Measurements from ENCODE around the gene POLR3GL. TPM values are rescaled to one million over a fixed set of nuclear protein-coding genes. Genes with fewer than 3 reads are reported as not detected.

POLR3GL gene
- total RNA-seq, 1 experiment from 2014 or later = 26.0 TPM

GRCh38 chr1:145942871-145943270 is 21.6 kb upstream of the POLR3GL start:
- in situ Hi-C loops (cut with HindIII; ENCODE audit: low pct_unique_long_range_greater_than_20kb, low sequenced_read_pairs) = no loop called here

GRCh38 chr1:145944532-145944931 is 20.0 kb upstream of the POLR3GL start:
- no peak for DNase-seq (ENCODE audit: low read depth, low spot score)
- in situ Hi-C loops (cut with HindIII; ENCODE audit: low pct_unique_long_range_greater_than_20kb, low sequenced_read_pairs) = no loop called here

More at GRCh38 chr1:145942871-145943270, 21.6 kb upstream of the POLR3GL start:
- no peak for DNase-seq (ENCODE audit: low read depth, low spot score)

- DNase-seq (ENCODE audit: low read depth, low spot score) = no peak
- in situ Hi-C loops (cut with HindIII; ENCODE audit: low pct_unique_long_range_greater_than_20kb, low sequenced_read_pairs) = no loop called here
Measured at GRCh38 chr1:145946477-145946986, 18.0 kb upstream of the POLR3GL start.

GRCh38 chr1:145947551-145947950 is 16.9 kb upstream of the POLR3GL start:
- DNase-seq (ENCODE audit: low read depth, low spot score) = no peak
- in situ Hi-C loops (cut with HindIII; ENCODE audit: low pct_unique_long_range_greater_than_20kb, low sequenced_read_pairs) = no loop called here

GRCh38 chr1:145949219-145949618 is 15.3 kb upstream of the POLR3GL start:
- in situ Hi-C loops (cut with HindIII; ENCODE audit: low pct_unique_long_range_greater_than_20kb, low sequenced_read_pairs) = no loop called here
- DNase-seq (ENCODE audit: low read depth, low spot score) = no peak

GRCh38 chr1:145951526-145951925 is 13.0 kb upstream of the POLR3GL start:
- no peak for DNase-seq (ENCODE audit: low read depth, low spot score)
- in situ Hi-C loops (cut with HindIII; ENCODE audit: low pct_unique_long_range_greater_than_20kb, low sequenced_read_pairs) = no loop called here

- DNase-seq (ENCODE audit: low read depth, low spot score) = no peak
- in situ Hi-C loops (cut with HindIII; ENCODE audit: low pct_unique_long_range_greater_than_20kb, low sequenced_read_pairs) = no loop called here
Measured at GRCh38 chr1:145952903-145953302, 11.6 kb upstream of the POLR3GL start.

GRCh38 chr1:145953861-145954260 is 10.6 kb upstream of the POLR3GL start:
- no peak for DNase-seq (ENCODE audit: low read depth, low spot score)

GRCh38 chr1:145955436-145955835 is 9.1 kb upstream of the POLR3GL start:
- in situ Hi-C loops (cut with HindIII; ENCODE audit: low pct_unique_long_range_greater_than_20kb, low sequenced_read_pairs) = no loop called here
- no peak for DNase-seq (ENCODE audit: low read depth, low spot score)

More at GRCh38 chr1:145953861-145954260, 10.6 kb upstream of the POLR3GL start:
- in situ Hi-C loops (cut with HindIII; ENCODE audit: low pct_unique_long_range_greater_than_20kb, low sequenced_read_pairs) = no loop called here

GRCh38 chr1:145956361-145956760 is 8.1 kb upstream of the POLR3GL start:
- in situ Hi-C loops (cut with HindIII; ENCODE audit: low pct_unique_long_range_greater_than_20kb, low sequenced_read_pairs) = no loop called here
- DNase-seq (ENCODE audit: low read depth, low spot score) = no peak

GRCh38 chr1:145956781-145957442 is 7.6 kb upstream of the POLR3GL start:
- no peak for DNase-seq (ENCODE audit: low read depth, low spot score)
- in situ Hi-C loops (cut with HindIII; ENCODE audit: low pct_unique_long_range_greater_than_20kb, low sequenced_read_pairs) = no loop called here

GRCh38 chr1:145957443-145958319 is 6.8 kb upstream of the POLR3GL start, which contains the start of gene LIX1L:
Gene LIX1L, minus strand, starts transcription at chr1:145958017. Its CDS starts 90 bp downstream, at chr1:145957927.
- in situ Hi-C loops (cut with HindIII; ENCODE audit: low pct_unique_long_range_greater_than_20kb, low sequenced_read_pairs) = no loop called here
- DNase-seq (ENCODE audit: low read depth, low spot score) = peak; percentile 100

GRCh38 chr1:145958734-145959133 is 5.8 kb upstream of the POLR3GL start:
- DNase-seq (ENCODE audit: low read depth, low spot score) = no peak
- in situ Hi-C loops (cut with HindIII; ENCODE audit: low pct_unique_long_range_greater_than_20kb, low sequenced_read_pairs) = no loop called here

- no peak for DNase-seq (ENCODE audit: low read depth, low spot score)
- in situ Hi-C loops (cut with HindIII; ENCODE audit: low pct_unique_long_range_greater_than_20kb, low sequenced_read_pairs) = no loop called here
Measured at GRCh38 chr1:145959333-145959732, 5.2 kb upstream of the POLR3GL start.

GRCh38 chr1:145959957-145960467 is 4.5 kb upstream of the POLR3GL start:
- DNase-seq (ENCODE audit: low read depth, low spot score) = no peak
- in situ Hi-C loops (cut with HindIII; ENCODE audit: low pct_unique_long_range_greater_than_20kb, low sequenced_read_pairs) = no loop called here

- in situ Hi-C loops (cut with HindIII; ENCODE audit: low pct_unique_long_range_greater_than_20kb, low sequenced_read_pairs) = no loop called here
- DNase-seq (ENCODE audit: low read depth, low spot score) = peak; percentile 92
Measured at GRCh38 chr1:145960468-145961108, 3.9 kb upstream of the POLR3GL start.

GRCh38 chr1:145961109-145961424 is 3.4 kb upstream of the POLR3GL start:
- in situ Hi-C loops (cut with HindIII; ENCODE audit: low pct_unique_long_range_greater_than_20kb, low sequenced_read_pairs) = no loop called here
- DNase-seq (ENCODE audit: low read depth, low spot score) = no peak
